Measurements from ENCODE around the gene GCK.

GRCh38 chr7:44211126-44211675 lies 22.0 kb upstream of the GCK start:
- no peak for TF ChIP-seq GABPA (IDR thresholded peaks at IDR 0.05 in 1 of 2, conservative IDR thresholded peaks at IDR 0.05 in 1 of 2)
- no peak for TF ChIP-seq CTCF (IDR thresholded peaks at IDR 0.05; ENCODE audit: low read depth, low read length, missing input control)
